CD8-positive, alpha-beta memory T cell (primary cell): ENCODE data around the gene FBN2. TPM values are rescaled to one million over a fixed set of nuclear protein-coding genes. Genes with fewer than 3 reads are reported as not detected.
"Not testable (repeated sequence)": the region's sequence is repeated elsewhere in the genome, so short reads cannot be mapped to it uniquely, and the experiment has no call there.

ENCODE experiments used
- CTCF ChIA-PET: fragments of 350-600 bp; sonication (Branson Sonifier 250); formaldehyde crosslinking; loops from one replicate; lab custom pipeline; 2021; ENCODE audit warnings: antibody characterized with exemption; lab: Charles Lee
- POLR2A ChIA-PET: fragments of 350-600 bp; sonication (Branson Sonifier 250); formaldehyde crosslinking; loops from one replicate; lab custom pipeline; 2021; ENCODE audit warnings: antibody characterized with exemption; lab: Charles Lee
- DNase-seq, 5 donors: peaks; one replicate each; pipeline versions ENCODE4 v3.0.0 to v3.0.0-alpha.2; 2020 to 2022; ENCODE audit warnings: mixed read lengths in 1 of 5
- H3K27ac ChIP-seq: one replicate; pipeline ENCODE4 v1.7.0; 2013; ENCODE audit warnings: low read depth, mild to moderate bottlenecking, low read length, moderate library complexity
- H3K27me3 ChIP-seq: 2 replicates; pipeline ENCODE4 v1.7.0; 2013; ENCODE audit warnings: low read length, mild to moderate bottlenecking; ENCODE audit not compliant: insufficient read depth, poor library complexity, severe bottlenecking
- H3K36me3 ChIP-seq: 2 replicates; pipeline ENCODE4 v1.7.0; 2013; ENCODE audit warnings: mild to moderate bottlenecking, low read length, moderate library complexity; ENCODE audit not compliant: insufficient read depth
- H3K4me1 ChIP-seq: 2 replicates; pipeline ENCODE4 v1.7.0; 2013; ENCODE audit warnings: mild to moderate bottlenecking, low read length, moderate library complexity; ENCODE audit not compliant: insufficient read depth
- H3K4me3 ChIP-seq: 2 replicates; pipeline ENCODE4 v1.7.0; 2013; ENCODE audit warnings: mild to moderate bottlenecking, low read length
- H3K9me3 ChIP-seq: 2 replicates; pipeline ENCODE4 v1.7.0; 2013; ENCODE audit warnings: mild to moderate bottlenecking, low read length
- H3K27ac Mint-ChIP-seq, 8 donors: one replicate each; pipeline ENCODE4 v1.8.0; 2020 to 2021; ENCODE audit warnings: mixed read lengths in 8 of 8, mild to moderate bottlenecking in 6 of 8, inconsistent platforms in 3 of 8, moderate library complexity in 3 of 8
- H3K27me3 Mint-ChIP-seq, 2 donors: one replicate each; pipeline ENCODE4 v1.8.0; 2020 to 2021; ENCODE audit warnings: mixed read lengths in 2 of 2, mild to moderate bottlenecking in 1 of 2, moderate library complexity in 1 of 2
- H3K36me3 Mint-ChIP-seq, 3 donors: one replicate each; pipeline ENCODE4 v1.8.0; 2020 to 2021; ENCODE audit warnings: mixed read lengths in 3 of 3, inconsistent platforms in 1 of 3, mild to moderate bottlenecking in 1 of 3
- H3K4me1 Mint-ChIP-seq, 3 donors: one replicate each; pipeline ENCODE4 v1.8.0; 2020 to 2021; ENCODE audit warnings: mixed read lengths in 3 of 3, inconsistent platforms in 1 of 3, mild to moderate bottlenecking in 1 of 3
- H3K4me3 Mint-ChIP-seq, 7 donors: one replicate each; pipeline ENCODE4 v1.8.0; 2020 to 2021; ENCODE audit warnings: mixed read lengths in 7 of 7, mild to moderate bottlenecking in 6 of 7, moderate library complexity in 4 of 7, inconsistent platforms in 2 of 7
- H3K9me3 Mint-ChIP-seq, 5 donors: one replicate each; pipeline ENCODE4 v1.8.0; 2020 to 2022; ENCODE audit warnings: mixed read lengths in 5 of 5, mild to moderate bottlenecking in 3 of 5, moderate library complexity in 2 of 5, inconsistent platforms in 1 of 5
- polyA plus RNA-seq: library from polyadenylated mRNA; unstranded; fragments of 300-500 nt; fragmentation: Illumina TruSeq; gene quantifications from one replicate; pipeline ENCODE4 v1.2.3, GENCODE V29; 2021
- total RNA-seq, 2 experiments: library from RNA; stranded (reverse); gene quantifications; one replicate each; pipeline ENCODE4 v1.2.3, GENCODE V29; 2021

The FBN2 gene
- total and polyA plus RNA-seq, 3 experiments from 2014 or later = 0.09 to 0.20 TPM; not detected in 1

GRCh38 chr5:128408622-128409021 lies 129.4 kb downstream of the FBN2 start:
- no peak overlapping the region for H3K4me3 Mint-ChIP-seq
- peaks cover 0 to 9% (median 0%) of the 10 kb centered on the region in 5 donors for H3K9me3 Mint-ChIP-seq
- H3K27me3 Mint-ChIP-seq = no peaks in the 10 kb centered on the region
- H3K4me1 ChIP-seq = no peaks in the 10 kb centered on the region
- no peaks in the 10 kb centered on the region for H3K4me1 Mint-ChIP-seq
- no peak for DNase-seq
- ChIA-PET CTCF (no interaction called here), POLR2A (no interaction called here)
- H3K27me3 ChIP-seq = no peaks in the 10 kb centered on the region
- no peaks in the 10 kb centered on the region for H3K36me3 ChIP-seq
- no peak overlapping the region for H3K27ac Mint-ChIP-seq
- H3K9me3 ChIP-seq = no peaks in the 10 kb centered on the region
- H3K36me3 Mint-ChIP-seq = no peaks in the 10 kb centered on the region
- H3K4me3 ChIP-seq = no peak overlapping the region
- no peak overlapping the region for H3K27ac ChIP-seq

DNA sequence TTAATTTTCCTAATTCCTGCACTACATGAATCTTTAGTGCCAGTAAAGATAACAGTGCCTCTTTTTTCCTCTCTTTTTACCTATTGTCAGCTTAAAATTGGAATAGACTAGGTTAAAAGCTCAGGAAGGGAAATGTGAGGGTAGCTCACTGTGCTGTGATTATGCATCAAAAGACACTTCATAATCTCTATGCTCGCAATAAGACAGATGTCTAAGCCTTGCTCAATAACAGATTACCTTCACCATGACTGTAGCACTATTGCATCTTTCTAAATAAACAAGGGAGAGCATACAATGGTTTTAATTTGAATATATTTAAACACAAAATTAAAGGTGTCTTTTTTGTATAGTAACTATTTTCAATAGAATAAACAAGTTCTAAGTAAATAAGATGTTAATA lies 130.1 kb downstream of the FBN2 start:
- peaks cover 0 to 9% (median 0%) of the 10 kb centered on the region in 5 donors for H3K9me3 Mint-ChIP-seq
- H3K4me3 ChIP-seq = no peak overlapping the region
- H3K36me3 ChIP-seq = no peaks in the 10 kb centered on the region
- H3K4me1 ChIP-seq = no peaks in the 10 kb centered on the region
- no peak overlapping the region for H3K27ac ChIP-seq
- ChIA-PET CTCF (no interaction called here), POLR2A (no interaction called here)
- no peak overlapping the region for H3K27ac Mint-ChIP-seq
- no peaks in the 10 kb centered on the region for H3K9me3 ChIP-seq
- H3K27me3 ChIP-seq = no peaks in the 10 kb centered on the region
- no peak overlapping the region for H3K4me3 Mint-ChIP-seq
- H3K27me3 Mint-ChIP-seq = no peaks in the 10 kb centered on the region
- H3K4me1 Mint-ChIP-seq = no peaks in the 10 kb centered on the region
- no peaks in the 10 kb centered on the region for H3K36me3 Mint-ChIP-seq
- DNase-seq = no peak

- no peak overlapping the region for H3K27ac ChIP-seq
- no peaks in the 10 kb centered on the region for H3K4me1 ChIP-seq
- ChIA-PET CTCF (no interaction called here), POLR2A (no interaction called here)
- H3K36me3 ChIP-seq = no peaks in the 10 kb centered on the region
- no peaks in the 10 kb centered on the region for H3K27me3 ChIP-seq
- no peak overlapping the region for H3K4me3 ChIP-seq
- Mint-ChIP-seq H3K4me3 (no peak overlapping the region), H3K4me1 (no peaks in the 10 kb centered on the region), H3K27ac (no peak overlapping the region), H3K9me3 (peaks cover 0 to 10% (median 0%) of the 10 kb centered on the region in 5 donors), H3K36me3 (no peaks in the 10 kb centered on the region), H3K27me3 (no peaks in the 10 kb centered on the region)
- no peak for DNase-seq
- no peaks in the 10 kb centered on the region for H3K9me3 ChIP-seq
Measured at GRCh38 chr5:128406803-128407202, 131.2 kb downstream of the FBN2 start.

- Histone ChIP-seq H3K27ac (no peak overlapping the region), H3K36me3 (no peaks in the 10 kb centered on the region), H3K4me1 (no peaks in the 10 kb centered on the region), H3K27me3 (no peaks in the 10 kb centered on the region), H3K4me3 (no peak overlapping the region), H3K9me3 (no peaks in the 10 kb centered on the region)
- Mint-ChIP-seq H3K36me3 (no peaks in the 10 kb centered on the region), H3K4me1 (no peaks in the 10 kb centered on the region), H3K27me3 (no peaks in the 10 kb centered on the region), H3K27ac (no peak overlapping the region), H3K4me3 (no peak overlapping the region), H3K9me3 (peaks cover 0 to 6% (median 0%) of the 10 kb centered on the region in 5 donors)
- no peak for DNase-seq
- POLR2A ChIA-PET = no interaction called here
- CTCF ChIA-PET = no interaction called here
Measured at GRCh38 chr5:128405159-128405558, 132.9 kb downstream of the FBN2 start.

GRCh38 chr5:128403333-128403732 lies 134.7 kb downstream of the FBN2 start:
- Mint-ChIP-seq H3K9me3 (peaks cover 0 to 6% (median 0%) of the 10 kb centered on the region in 5 donors), H3K27me3 (no peaks in the 10 kb centered on the region), H3K4me3 (no peak overlapping the region), H3K4me1 (no peaks in the 10 kb centered on the region), H3K36me3 (no peaks in the 10 kb centered on the region), H3K27ac (no peak overlapping the region)
- POLR2A ChIA-PET = no interaction called here
- Histone ChIP-seq H3K27me3 (no peaks in the 10 kb centered on the region), H3K9me3 (no peaks in the 10 kb centered on the region), H3K27ac (no peak overlapping the region), H3K36me3 (no peaks in the 10 kb centered on the region), H3K4me1 (no peaks in the 10 kb centered on the region), H3K4me3 (no peak overlapping the region)
- DNase-seq = no peak
- CTCF ChIA-PET = no interaction called here

DNA sequence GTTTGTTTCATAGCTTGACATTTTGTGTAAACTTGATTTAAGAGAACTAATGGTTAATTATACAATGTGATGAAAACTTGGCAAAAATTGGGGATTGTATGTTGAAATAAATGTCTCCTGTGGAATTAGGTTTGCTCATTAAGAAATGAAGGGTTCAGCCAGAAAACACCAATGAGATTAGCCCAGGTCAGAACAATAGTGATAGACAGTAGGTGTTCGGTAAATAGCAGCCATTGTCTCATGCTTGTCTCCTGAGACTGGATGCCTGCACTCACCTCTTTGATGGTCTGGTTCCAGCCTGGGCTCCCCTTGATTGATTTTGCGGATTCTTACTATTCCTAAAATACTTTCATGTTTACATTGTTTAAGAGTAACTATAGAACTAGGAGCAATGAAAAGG lies 135.5 kb downstream of the FBN2 start:
- Mint-ChIP-seq H3K27ac (no peak overlapping the region), H3K27me3 (no peaks in the 10 kb centered on the region), H3K36me3 (no peaks in the 10 kb centered on the region), H3K9me3 (peaks cover 0 to 6% (median 0%) of the 10 kb centered on the region in 5 donors), H3K4me1 (no peaks in the 10 kb centered on the region), H3K4me3 (no peak overlapping the region)
- H3K9me3 ChIP-seq = no peaks in the 10 kb centered on the region
- no peaks in the 10 kb centered on the region for H3K27me3 ChIP-seq
- no peak for DNase-seq
- no peaks in the 10 kb centered on the region for H3K36me3 ChIP-seq
- no peaks in the 10 kb centered on the region for H3K4me1 ChIP-seq
- no peak overlapping the region for H3K4me3 ChIP-seq
- no peak overlapping the region for H3K27ac ChIP-seq
- POLR2A ChIA-PET = no interaction called here
- CTCF ChIA-PET = no interaction called here

GRCh38 chr5:128400766-128401165 lies 137.3 kb downstream of the FBN2 start:
- H3K27ac ChIP-seq, H3K4me1 ChIP-seq, H3K27me3 ChIP-seq, POLR2A ChIA-PET, H3K4me3 ChIP-seq, H3K27ac Mint-ChIP-seq, DNase-seq, H3K4me1 Mint-ChIP-seq, H3K9me3 ChIP-seq, CTCF ChIA-PET, H3K36me3 ChIP-seq, H3K4me3 Mint-ChIP-seq, H3K9me3 Mint-ChIP-seq, H3K27me3 Mint-ChIP-seq, H3K36me3 Mint-ChIP-seq: not testable (repeated sequence)

DNA sequence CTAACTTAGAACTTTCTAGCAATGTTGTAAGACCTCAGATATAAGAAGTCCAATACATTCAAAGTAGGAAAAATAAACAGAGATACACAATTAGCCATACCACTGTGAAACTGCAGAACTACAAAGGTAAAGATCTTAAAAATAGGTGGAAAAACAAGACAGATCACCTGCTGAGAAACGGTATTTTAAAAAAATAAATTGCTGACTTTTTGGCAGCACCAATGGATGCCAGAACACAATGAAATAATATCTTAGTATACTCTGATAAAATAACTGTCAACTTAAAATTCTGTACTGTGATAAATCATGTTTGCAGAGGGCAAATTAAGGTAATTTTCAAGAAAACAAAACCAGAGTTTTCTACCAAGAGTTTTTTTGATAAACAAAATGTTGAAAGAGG lies 138.9 kb downstream of the FBN2 start:
- Histone ChIP-seq H3K36me3 (no peaks in the 10 kb centered on the region), H3K27me3 (no peaks in the 10 kb centered on the region), H3K4me3 (no peak overlapping the region), H3K27ac (no peak overlapping the region), H3K9me3 (no peaks in the 10 kb centered on the region), H3K4me1 (no peaks in the 10 kb centered on the region)
- DNase-seq = no peak
- CTCF ChIA-PET = no interaction called here
- Mint-ChIP-seq H3K36me3 (no peaks in the 10 kb centered on the region), H3K27ac (no peak overlapping the region), H3K4me1 (no peaks in the 10 kb centered on the region), H3K4me3 (no peak overlapping the region), H3K9me3 (peaks cover 0 to 5% (median 2%) of the 10 kb centered on the region in 5 donors), H3K27me3 (no peaks in the 10 kb centered on the region)
- POLR2A ChIA-PET = no interaction called here

DNA sequence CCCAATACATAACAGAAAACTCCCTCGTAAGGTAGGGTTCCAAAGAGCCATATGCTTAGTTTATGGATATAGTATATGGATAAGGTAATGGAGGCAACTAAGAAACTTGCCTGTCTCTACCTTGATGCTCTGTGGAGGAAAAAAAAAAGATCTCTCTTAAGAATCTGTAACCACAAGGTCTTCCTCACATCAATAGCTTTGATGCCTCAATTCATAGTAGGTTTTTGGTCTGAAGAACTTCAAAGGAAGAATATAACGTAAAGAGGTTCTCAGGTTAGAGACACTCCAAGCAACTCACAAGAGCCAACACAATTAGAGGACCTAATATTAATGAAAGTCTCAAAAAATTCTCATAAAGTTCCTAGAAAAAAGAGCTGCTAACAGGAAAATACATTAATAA lies 140.2 kb downstream of the FBN2 start:
- no peak overlapping the region for H3K27ac Mint-ChIP-seq
- ChIA-PET CTCF (no interaction called here), POLR2A (no interaction called here)
- Histone ChIP-seq H3K9me3 (no peaks in the 10 kb centered on the region), H3K27ac (no peak overlapping the region), H3K36me3 (no peaks in the 10 kb centered on the region), H3K4me3 (no peak overlapping the region), H3K27me3 (no peaks in the 10 kb centered on the region), H3K4me1 (no peaks in the 10 kb centered on the region)
- no peak for DNase-seq
- peaks cover 0 to 3% (median 1%) of the 10 kb centered on the region in 5 donors for H3K9me3 Mint-ChIP-seq
- no peaks in the 10 kb centered on the region for H3K36me3 Mint-ChIP-seq
- H3K4me1 Mint-ChIP-seq = no peaks in the 10 kb centered on the region
- no peak overlapping the region for H3K4me3 Mint-ChIP-seq
- H3K27me3 Mint-ChIP-seq = no peaks in the 10 kb centered on the region
